GM18508 (cell line): Measurements from ENCODE around the gene TEF.
"Not testable (repeated sequence)": the region's sequence is repeated elsewhere in the genome, so short reads cannot be mapped to it uniquely, and the experiment has no call there.

Experiments used
- ATAC-seq: cut with Tn5 transposase; IDR thresholded peaks from one replicate; pipeline ENCODE4 v1.9.1; 2021; ENCODE audit warnings: moderate number of reproducible peaks; ENCODE audit not compliant: insufficient read depth, unreplicated experiment

TEF gene

GRCh38 chr22:41411021-41411851, 29.5 kb downstream of the TEF start:
- ATAC-seq, result no peak

GRCh38 chr22:41415554-41415953, 33.8 kb downstream of the TEF start:
- no peak for ATAC-seq

- ATAC-seq, result no peak
Measured at GRCh38 chr22:41417622-41418390, 36.1 kb downstream of the TEF start.

- ATAC-seq, result no peak
Measured at GRCh38 chr22:41418717-41419116, 37.0 kb downstream of the TEF start.

- no peak for ATAC-seq
Measured at GRCh38 chr22:41425660-41426365, 44.1 kb downstream of the TEF start.

- ATAC-seq, result no peak
Measured at GRCh38 chr22:41429232-41429950, 47.6 kb downstream of the TEF start.

GRCh38 chr22:41429951-41430332, 48.2 kb downstream of the TEF start:
- ATAC-seq, result no peak

- no peak for ATAC-seq
Measured at GRCh38 chr22:41431656-41432055, 49.9 kb downstream of the TEF start.

- ATAC-seq, result not testable (repeated sequence)
Measured at GRCh38 chr22:41433480-41433879, 51.7 kb downstream of the TEF start.

GRCh38 chr22:41434361-41435003, 52.7 kb downstream of the TEF start:
- ATAC-seq, result not testable (repeated sequence)

- ATAC-seq, result no peak
Measured at GRCh38 chr22:41435560-41435959, 53.8 kb downstream of the TEF start.

GRCh38 chr22:41436322-41437113, 54.8 kb downstream of the TEF start:
- no peak for ATAC-seq

- ATAC-seq, result no peak
Measured at GRCh38 chr22:41437198-41437597, 55.5 kb downstream of the TEF start.

- ATAC-seq, result not testable (repeated sequence)
Measured at GRCh38 chr22:41440511-41440910, 58.8 kb downstream of the TEF start.

GRCh38 chr22:41442240-41442792, 60.6 kb downstream of the TEF start:
- no peak for ATAC-seq

GRCh38 chr22:41444360-41445128, 62.8 kb downstream of the TEF start:
- no peak for ATAC-seq

- no peak for ATAC-seq
Measured at GRCh38 chr22:41445129-41446056, 63.7 kb downstream of the TEF start.
